Sciatic nerve (tissue), 2 donors: ENCODE data around the gene MAP2K2. TPM values are rescaled to one million over a fixed set of nuclear protein-coding genes. Genes with fewer than 3 reads are reported as not detected.
"Not testable (repeated sequence)": the region's sequence is repeated elsewhere in the genome, so short reads cannot be mapped to it uniquely, and the experiment has no call there.

ENCODE experiments used
- ATAC-seq: fragments of 200-7000 bp; cut with Tn5 transposase; one replicate; pipeline ENCODE4 v1.9.1; 2020; ENCODE audit warnings: mild to moderate bottlenecking, moderate library complexity
- DNase-seq: peaks from one replicate; pipeline ENCODE4 v3.0.0-alpha.2; 2020; ENCODE audit warnings: low spot score
- intact Hi-C: fragments of 100-400 bp; cut with DNase I; formaldehyde crosslinking; loops from one replicate; pipeline ENCODE4 v1.14.2; 2022
- total RNA-seq: library from RNA; stranded (reverse); fragmentation: NEBNext Ultra II Directional; extraction: Animal tissue kit (Norgen Biotek cat#: 25700); gene quantifications from one replicate; pipeline ENCODE4 v1.2.1, GENCODE V29; 2021
- donor health status: DM: no; HTN: no; CAD: no.
- donor health status: DM: no; HTN: no; CAD: no.

Gene MAP2K2
- 108 TPM for total RNA-seq

DNA sequence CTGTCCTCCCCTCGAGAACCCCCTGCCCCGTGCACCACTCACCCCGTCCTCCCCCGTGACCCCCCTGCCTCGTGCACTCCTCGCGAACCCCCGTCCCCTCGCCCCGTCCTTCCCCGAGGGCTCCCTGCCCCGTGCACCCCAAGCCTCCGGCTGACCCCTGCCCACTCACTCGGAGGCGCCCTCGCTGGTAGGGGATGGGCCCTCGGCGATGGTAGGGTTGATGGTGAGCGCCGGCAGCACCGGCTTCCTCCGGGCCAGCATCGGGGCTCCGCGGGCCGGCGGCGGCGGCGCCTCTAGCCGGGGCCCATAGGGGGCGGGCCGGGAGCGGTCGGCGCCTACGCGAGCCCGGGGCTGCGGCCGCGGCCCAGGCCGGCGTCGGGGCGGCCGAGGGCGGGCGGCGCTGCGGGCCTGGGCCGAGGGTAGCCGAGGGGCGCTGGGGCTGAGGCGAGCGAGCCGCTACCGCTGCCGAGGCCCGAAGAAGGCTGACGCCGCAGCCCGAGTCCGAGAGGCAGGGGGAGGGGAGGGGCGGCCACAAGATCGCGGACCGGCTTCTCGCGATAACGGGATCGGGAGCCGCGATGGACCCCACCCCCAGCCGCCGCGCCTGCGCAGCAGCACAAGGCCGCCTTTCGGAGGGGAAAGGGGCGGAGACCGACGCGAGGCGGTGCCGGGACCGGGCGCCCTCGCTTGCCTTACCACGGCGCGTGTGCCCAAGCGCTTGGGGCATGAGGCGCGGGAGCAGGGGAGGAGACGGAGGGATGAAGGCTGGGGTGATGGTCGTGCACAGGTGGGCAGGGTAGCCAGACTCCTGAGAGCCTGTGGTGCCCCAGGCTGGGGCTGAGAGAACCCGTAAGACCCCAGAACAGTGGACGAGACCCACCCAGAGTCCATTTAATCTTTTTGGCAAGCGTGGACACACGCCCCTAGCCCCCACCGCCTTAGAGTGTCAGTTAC is at the start of gene MAP2K2:
Gene MAP2K2 (minus strand): TSS at position 508 of the 954 bp plus-strand sequence. CDS start 247 bp downstream, at position 261.
- intact Hi-C loops, result no loop called here
- DNase-seq, result peak; percentile 98
- peak; percentile 98 for ATAC-seq

DNA sequence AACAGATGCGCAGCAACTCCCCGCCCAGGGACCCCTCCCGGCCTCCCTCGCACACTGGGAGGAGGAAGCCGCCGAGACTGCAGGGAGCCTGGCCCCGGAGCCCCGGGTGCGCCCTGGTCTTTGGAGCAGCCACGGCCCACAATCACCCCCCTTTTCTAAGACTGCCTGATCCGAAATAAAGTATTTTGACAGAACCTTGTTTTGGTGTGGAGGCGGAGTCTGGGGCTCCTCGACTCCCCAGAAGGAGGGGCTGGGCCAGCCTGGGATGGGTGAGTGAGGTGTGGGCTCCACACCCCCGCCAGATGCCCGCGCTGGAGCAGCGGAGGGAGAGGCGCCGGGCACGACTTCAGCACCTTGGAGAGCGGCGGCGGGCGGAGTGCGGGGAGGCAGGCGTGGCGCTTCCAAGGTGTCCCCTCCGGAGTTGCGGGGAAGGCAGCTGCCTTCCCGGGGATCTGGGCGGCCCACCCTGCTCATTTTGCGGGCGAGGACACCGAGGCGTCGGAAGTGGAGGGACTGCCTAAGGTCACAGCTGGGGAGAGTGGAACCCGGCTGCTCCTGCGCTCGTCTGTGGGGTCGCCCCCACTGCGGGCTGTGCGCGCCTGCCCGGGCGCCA is 49.0 kb upstream of the MAP2K2 start:
- ATAC-seq (peak; percentile 72), DNase-seq (peak; percentile 80)
- intact Hi-C loops, result no loop called here

DNA sequence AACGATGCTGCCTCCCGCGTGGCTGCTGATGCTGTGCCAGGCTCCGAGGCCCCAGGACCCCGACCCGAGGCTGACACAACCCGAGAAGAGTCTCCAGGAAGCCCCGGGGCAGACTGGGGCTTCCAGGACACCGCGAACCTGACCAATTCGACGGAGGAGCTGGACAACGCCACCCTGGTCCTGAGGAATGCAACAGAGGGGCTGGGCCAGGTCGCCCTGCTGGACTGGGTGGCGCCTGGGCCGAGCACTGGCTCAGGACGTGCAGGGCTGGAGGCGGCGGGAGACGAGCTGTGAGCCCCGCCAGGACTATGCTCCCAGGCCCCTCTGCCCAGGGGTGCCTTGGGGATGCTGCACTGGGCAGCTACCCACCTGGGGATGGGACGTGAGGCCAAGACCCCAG is 47.8 kb upstream of the MAP2K2 start:
- no peak for DNase-seq
- ATAC-seq, result no peak
- intact Hi-C loops, result no loop called here

DNA sequence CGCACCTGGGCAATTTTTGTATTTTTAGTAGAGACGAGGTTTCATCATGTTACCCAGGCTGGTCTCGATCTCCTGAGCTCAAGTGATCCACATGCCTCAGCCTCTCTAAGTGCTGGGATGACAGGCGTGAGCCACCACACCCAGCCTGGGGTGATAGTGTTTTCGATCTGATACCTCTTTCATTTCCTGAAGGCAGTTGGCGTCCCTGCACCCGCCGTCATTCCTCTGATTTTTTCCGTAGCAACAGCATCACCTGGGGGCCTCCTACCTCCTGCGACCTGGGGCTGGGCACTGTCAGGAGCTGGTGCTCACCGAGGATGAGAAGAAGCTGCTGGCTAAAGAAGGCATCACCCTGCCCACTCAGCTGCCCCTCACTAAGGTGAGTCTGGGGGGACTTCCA is 40.3 kb upstream of the MAP2K2 start:
- no peak for DNase-seq
- intact Hi-C loops, result no loop called here
- no peak for ATAC-seq

DNA sequence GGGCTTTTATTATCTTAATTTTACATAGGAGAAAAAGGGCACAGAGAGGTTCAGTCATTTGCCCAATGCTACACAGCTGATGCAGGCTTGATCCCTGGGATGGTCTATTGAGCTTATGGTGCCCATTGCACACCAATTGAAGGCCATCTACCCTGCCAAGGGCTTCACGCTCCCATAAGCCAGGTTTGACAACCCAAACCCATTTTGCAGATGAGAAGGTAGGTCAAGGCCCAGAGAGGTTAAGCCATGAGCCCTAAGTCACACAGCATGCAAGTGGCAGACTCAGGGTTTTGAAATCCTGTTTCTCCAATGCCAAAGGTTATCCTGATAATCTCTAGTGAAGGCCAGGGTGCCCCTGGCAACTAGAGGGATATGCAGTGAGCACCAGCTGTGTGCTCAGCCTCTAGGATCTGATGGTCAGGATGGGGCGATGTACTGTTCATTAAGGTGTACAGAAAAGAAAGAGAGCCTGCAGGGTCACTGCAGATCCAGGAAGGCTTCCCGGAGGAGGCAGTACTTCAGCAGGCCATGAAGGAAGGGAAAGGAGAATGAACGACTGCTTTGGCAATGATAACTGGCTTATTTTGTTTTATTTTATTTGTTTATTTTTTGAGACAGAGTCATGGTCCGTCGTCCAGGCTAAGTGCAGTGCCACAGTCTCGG is 37.6 kb upstream of the MAP2K2 start:
- no peak for ATAC-seq
- no peak for DNase-seq
- intact Hi-C loops, result no loop called here

DNA sequence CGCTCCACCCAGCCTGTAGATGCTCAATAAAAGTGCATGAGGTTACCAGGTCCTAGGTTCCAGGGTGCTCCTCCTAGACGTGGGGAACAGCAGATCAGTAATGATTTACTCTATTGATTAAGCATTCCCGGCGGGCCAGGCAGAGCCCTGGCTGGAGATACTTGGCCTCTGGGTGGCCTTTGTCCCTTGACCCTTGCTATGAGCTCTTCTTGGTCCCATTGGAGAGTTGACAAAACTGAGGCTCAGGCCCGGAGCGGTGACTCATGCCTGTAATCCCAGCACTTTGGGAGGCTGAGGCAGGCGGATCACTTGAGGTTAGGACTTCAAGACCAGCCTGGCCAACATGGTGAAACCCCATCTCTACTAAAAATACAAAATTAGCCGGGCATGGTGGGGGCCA is 34.0 kb upstream of the MAP2K2 start:
- DNase-seq, intact Hi-C loops, ATAC-seq: not testable (repeated sequence)

DNA sequence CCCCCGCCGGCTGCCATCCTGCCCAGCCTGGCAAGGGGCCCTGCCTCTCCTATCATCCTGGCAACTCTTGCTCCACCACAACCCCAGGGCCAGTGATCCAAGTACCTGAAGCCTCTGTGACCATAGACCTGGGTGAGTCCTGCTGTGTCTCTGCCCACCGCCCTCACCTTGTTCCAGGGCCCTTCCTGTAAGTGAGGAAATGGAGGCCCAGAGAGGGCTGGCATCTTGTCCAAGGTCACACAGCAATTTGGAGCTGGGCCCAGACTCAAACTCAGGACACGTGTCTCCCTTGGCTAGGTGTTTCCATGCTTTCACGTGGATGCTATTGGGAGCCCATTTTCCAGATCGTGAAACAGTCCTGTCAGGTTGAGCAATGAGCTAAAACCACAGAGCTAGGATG is 33.2 kb upstream of the MAP2K2 start:
- DNase-seq (no peak), ATAC-seq (no peak)
- intact Hi-C loops, result no loop called here

DNA sequence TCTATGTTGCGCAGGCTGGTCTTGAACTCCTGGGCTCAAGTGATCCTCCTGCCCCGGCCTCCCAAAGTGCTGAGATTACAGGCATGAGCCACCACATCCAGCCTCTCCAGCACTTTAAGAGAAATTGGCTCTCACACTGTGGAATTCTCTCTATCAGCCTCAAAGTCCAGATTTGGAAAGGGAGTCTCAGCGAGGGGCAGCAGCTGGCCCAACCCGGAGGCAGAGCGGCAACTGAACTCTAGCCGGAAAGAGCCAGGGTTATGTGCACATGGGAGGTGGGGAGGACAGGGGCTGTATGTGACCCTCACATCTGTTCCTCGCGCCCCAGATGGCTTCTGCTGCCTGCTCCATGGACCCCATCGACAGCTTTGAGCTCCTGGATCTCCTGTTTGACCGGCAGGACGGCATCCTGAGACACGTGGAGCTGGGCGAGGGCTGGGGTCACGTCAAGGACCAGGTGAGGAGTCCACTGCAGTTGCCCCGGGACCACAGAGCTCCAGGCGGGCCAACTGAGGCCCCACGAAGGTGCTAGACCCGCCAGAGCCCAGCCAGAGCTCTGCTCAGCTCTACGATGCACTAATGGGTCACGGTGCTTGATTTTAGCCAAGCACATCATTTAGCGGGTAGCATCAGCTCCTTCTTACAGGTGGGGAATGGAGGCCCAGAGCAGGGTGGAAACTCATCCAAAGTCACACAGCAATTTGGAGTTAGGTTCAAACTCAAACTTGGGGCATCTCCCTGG is 30.8 kb upstream of the MAP2K2 start:
- ATAC-seq (no peak), DNase-seq (no peak)
- intact Hi-C loops, result no loop called here

DNA sequence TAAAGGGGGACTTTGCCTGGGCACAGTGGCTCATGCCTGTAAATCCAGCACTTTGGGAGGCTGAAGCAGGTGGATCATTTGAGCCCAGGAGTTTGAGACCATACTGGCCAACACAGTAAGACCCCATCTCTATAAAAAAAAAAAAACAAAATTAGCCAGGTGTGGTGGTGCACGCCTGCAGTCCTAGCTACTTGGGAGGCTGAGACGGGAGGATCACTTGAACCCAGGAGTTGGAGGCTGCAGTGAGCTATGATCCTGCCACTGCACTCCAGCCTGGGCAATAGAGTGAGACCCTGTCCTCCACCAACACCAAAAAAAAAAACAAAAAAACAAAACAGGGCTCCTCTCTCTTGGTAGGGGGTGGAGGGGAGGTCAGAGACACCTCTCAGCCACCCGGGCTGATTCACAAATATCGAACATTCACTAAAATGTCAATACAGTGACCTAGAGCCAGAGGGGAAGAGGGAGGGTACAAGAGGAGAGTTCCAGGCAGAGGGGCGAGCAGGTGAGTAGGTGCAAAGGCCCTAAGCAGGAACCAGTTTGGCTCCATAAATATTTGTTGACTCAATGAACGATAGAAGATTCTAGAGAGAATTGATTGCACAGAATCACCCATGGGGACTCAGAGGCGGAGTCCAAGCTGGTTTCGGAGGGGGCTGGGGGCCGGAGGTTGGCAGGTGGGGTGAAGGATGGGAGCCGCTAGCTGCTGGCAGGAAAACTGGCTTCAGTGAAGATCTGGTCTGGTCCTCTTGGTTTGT is 28.5 kb upstream of the MAP2K2 start:
- DNase-seq (no peak), ATAC-seq (no peak)
- intact Hi-C loops, result no loop called here

DNA sequence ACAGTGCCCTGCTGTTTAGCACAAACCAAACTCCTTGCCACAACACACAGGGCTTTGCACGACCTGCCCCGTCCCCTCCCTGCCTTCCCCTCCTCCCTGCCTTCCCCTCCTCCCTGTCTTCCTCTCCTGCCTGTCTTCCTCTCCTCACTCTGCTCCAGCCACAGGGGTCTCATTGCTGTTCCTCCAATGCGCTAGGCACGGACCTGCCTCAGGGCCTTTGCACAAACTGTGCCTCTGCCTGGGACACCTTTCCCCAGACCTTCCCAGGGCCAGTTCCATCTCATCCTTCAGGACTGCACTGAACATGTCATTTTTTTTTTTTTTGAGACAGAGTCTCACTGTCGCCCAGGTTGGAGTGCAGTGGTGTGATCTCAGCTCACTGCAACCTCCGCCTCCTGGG is 27.7 kb upstream of the MAP2K2 start:
- no peak for DNase-seq
- intact Hi-C loops, result no loop called here
- no peak for ATAC-seq

DNA sequence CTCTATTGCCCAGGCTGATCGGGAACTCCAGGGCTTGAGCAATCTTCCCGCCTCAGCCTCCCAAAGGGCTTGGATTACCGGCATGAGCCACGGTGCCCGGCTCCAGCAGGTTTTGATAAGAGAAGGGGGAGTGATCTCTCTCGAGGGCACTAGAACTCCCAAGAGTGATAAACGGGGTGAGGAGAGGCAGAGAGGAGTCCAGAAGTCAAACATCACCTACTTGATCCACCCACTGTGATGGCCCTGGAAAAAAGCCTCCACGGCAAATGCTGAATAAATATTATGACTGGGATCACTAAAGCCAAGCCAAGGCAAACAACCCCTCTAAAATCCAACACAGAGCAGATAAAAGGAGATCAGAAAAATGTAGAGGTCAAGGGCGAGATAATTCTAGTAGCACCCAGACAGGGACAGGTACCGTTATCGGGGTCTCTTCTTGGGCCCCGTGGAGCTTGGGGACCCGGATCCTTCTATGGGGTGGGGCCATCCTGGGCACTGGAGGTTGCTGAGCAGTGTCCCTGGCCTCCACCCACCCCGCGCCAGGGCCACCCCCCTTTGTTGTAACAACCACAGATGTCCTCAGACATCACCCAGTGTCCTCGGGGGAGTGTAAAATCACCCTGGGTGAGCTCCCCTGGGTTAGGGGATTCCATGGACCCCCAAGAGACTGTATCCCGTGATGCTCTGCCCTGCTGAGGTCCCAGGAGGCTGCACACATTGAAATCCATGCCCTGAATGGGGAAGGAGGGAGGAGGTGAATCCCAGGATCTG is 25.8 kb upstream of the MAP2K2 start:
- intact Hi-C loops, result no loop called here
- no peak for ATAC-seq
- DNase-seq, result no peak

DNA sequence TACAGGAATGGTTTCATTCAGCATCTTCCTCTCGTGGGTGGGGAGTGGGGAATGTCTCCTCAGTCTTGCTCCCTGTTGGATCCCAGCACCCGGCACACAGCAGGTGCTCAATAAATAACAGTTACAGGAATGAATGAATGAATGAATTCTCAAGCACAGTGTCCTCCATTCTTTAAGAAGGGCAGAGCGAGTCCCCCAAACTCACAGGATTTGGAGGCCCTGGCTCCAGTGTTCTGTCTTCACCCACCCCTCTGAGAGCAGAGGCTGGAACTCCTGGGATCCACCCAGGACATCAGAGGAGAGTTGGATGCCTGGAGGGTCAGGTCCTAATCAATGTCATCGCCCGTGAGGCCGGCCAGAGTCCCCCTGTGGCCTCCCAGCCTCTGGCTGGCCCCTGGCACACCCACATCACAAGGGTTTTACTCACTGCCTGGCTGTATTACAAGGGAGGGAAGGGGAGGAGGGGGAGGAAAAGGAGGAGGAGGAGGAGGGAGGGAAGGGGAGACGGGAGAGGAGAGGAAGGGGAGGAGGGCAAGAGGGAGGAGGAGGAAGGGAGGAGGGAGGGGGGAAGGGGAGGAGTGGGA is 20.8 kb upstream of the MAP2K2 start:
- DNase-seq (no peak), ATAC-seq (no peak)
- intact Hi-C loops, result no loop called here

DNA sequence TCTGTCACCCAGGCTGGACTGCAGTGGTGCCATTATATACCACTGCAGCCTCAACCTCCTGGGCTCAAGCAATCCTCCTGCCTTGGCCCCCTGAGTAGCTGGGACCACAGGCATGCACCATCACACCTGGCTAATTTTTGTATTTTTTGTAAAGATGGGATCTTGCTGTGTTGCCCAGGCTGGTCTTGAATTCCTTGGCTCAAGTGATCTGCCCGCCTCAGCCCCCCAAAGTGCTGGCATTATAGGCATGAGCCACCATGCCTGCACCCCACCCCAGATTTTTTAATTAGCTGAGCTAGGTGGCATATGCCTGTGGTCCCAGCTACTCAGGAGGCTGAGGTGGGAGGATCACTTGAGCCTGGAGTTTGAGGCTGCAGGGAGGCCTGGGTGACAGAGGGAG is 19.0 kb upstream of the MAP2K2 start:
- intact Hi-C loops, DNase-seq, ATAC-seq: not testable (repeated sequence)

DNA sequence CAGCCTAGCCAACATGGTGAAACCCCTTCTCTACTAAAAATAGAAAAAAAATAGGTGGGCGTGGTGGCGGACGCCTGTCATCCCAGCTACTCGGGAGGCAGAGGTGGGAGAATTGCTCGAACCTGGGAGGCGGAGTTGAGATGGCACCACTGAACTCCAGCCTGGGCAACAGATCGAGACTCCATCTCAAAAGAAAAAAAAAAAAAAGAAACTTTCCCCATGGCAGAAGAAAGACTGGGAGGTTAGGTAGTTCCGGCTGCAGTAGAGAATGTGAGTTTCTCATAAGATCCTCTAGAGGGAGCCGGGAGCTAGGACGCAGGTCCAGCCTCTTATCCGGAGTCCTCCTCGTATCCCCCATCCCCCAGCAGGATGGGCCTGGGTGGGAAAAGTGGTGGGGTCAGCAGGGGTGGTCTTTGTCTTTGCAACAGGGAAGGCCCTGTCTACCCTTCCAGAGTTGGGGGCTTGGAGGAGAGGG is 16.4 kb upstream of the MAP2K2 start:
- DNase-seq (no peak), ATAC-seq (peak; percentile 81)
- intact Hi-C loops, result no loop called here

DNA sequence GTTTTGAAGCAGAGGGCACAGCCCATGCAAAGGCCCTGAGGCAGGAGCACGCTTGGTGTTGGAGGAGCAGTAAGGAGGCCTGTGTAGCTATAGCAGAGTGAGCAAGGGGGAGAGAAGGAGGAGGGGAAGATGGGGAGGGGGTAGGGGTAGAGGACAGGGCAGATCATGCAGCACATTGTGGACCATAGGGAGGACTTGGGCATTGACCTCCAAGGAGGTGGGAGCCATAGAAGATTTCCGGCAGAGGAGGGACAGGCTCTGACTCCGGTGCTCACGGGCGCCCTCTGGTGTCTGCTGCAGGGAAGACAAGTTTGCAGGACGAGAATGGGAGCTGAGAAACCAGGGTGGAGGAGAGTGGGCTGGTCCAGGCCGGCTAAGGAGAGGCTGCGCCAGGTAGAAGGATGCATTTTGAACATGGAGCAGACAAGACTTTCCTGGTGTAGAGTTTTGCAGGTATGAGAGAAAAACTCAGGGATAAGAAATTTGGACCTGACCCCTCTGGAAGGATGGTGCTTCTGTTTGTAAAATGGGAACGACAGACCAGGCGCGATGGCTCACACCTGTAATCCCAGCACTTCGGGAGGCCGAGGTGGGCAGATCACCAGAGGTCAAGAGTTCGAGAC is 15.8 kb upstream of the MAP2K2 start:
- DNase-seq (peak; percentile 88), ATAC-seq (peak; percentile 84)
- intact Hi-C loops, result no loop called here

DNA sequence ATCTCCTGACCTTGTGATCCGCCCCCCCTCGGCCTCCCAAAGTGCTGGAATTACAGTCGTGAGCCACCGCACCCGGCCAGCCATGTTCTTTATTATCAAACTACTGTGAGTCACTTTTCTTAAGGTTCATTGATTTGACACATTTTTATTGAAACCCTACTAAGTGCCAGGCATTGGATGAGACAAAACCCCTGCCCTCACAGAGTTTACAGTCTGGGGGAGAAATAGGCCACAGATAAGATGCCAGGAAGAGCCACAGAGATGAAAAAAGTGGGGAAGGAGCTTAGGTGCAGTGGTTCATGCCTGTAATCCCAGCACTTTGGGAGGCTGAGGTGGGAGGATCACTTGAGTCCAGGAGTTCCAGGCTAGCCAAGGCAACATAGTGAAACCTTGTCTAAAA is 14.5 kb upstream of the MAP2K2 start:
- intact Hi-C loops, result no loop called here
- DNase-seq (no peak), ATAC-seq (no peak)

DNA sequence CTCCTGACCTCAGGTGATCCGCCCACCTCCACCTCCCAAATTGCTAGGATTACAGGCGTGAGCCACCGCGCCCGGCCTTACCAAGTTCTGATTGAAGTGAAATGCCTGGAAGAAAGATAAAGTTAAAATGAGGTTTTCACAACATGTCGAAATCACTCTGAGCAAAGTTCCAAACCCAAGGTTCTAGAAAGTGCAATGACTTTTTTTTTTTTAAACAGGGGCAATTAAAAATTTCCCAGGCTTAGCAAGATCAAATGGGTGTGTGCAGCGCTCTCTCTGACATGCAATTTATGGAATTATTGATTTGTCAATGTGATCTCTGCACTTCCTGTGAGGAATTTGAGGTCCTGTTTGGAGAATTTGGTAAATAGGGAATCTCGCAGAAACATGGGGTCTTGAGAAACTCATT is 12.8 kb upstream of the MAP2K2 start:
- ATAC-seq, result no peak
- no peak for DNase-seq
- intact Hi-C loops, result no loop called here
